Tongue (tissue), 2 donors: ENCODE results near the gene MRPS34. TPM values are rescaled to one million over a fixed set of nuclear protein-coding genes. Genes with fewer than 3 reads are reported as not detected.
"Not testable (repeated sequence)": the region's sequence is repeated elsewhere in the genome, so short reads cannot be mapped to it uniquely, and the experiment has no call there.

Experiments used
- DNase-seq: peaks from one replicate; pipeline ENCODE4 v3.0.0-alpha.2; 2015
- total RNA-seq: library from RNA; depleted of rRNA; stranded (reverse); fragments of >200 nt; gene quantifications from one replicate; pipeline ENCODE4 v1.2.3, GENCODE V29; 2014

The MRPS34 gene
- total RNA-seq, 1 donor from 2014 or later, result 41.5 TPM

- DNase-seq, result no peak
Measured at GRCh38 chr16:1749152-1750117, 23.5 kb downstream of the MRPS34 start.

DNA sequence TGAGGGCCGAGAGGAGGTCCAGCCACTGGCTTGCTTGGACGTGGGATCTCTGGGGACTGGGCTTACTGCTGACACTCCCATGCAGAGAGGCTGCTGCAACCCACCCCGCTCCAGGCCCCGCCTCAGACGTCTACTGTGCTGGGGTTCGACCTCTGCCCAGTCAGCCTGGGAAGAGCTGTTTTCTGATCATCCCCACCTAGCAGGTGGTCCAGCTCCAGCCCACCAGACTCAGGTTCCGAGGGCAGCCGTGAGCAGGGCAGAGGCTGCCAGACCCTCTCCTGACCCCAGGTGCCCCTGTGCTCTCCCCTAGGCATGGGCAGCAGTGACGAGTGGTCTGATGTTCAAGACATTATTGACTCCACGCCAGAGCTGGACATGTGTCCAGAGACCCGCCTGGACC, 25.0 kb downstream of the MRPS34 start:
- DNase-seq, result no peak

GRCh38 chr16:1746693-1747195, 26.2 kb downstream of the MRPS34 start:
- no peak for DNase-seq

DNA sequence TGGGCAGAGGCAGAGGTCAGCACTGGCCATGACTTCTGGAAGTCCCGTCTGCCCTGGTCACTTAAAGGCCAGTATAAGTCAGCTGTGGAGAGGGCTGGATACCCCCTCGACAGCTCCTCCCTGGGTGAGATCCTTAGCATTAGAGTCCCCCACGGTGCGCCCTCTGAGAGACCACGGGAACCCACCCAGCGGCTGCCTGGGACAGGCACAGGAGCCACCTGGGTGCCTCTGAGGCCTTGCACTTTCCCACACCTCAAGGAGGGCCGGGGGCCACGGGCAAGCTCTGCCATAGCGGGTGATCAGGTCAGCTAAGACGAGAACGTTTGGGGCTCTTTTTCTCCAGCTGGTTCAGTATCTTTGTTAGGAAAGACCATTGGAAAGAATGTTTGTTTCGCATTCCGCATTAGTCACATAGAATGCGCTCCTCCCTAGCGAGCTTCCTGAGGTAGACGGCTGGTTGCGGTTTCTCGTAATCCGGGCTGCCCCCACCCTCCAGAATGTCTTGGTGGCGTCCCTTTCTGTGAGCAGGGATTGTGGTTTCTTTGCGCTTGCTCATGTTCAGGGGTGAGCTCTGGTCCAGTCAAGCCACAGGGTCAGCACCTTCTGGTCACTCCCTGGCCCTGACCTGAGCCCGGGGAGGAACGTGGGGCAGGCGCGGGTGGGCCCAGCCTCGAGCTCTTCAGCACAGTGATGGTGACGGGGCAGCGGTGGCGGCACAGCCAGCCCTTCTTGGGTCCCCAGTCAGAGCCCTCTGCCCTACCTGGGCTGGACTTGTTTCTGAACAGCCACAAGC, 26.8 kb downstream of the MRPS34 start:
- peak; percentile 53 for DNase-seq

- DNase-seq, result no peak
Measured at GRCh38 chr16:1745181-1745899, 27.6 kb downstream of the MRPS34 start.

- no peak for DNase-seq
Measured at GRCh38 chr16:1744338-1744840, 28.5 kb downstream of the MRPS34 start.

DNA sequence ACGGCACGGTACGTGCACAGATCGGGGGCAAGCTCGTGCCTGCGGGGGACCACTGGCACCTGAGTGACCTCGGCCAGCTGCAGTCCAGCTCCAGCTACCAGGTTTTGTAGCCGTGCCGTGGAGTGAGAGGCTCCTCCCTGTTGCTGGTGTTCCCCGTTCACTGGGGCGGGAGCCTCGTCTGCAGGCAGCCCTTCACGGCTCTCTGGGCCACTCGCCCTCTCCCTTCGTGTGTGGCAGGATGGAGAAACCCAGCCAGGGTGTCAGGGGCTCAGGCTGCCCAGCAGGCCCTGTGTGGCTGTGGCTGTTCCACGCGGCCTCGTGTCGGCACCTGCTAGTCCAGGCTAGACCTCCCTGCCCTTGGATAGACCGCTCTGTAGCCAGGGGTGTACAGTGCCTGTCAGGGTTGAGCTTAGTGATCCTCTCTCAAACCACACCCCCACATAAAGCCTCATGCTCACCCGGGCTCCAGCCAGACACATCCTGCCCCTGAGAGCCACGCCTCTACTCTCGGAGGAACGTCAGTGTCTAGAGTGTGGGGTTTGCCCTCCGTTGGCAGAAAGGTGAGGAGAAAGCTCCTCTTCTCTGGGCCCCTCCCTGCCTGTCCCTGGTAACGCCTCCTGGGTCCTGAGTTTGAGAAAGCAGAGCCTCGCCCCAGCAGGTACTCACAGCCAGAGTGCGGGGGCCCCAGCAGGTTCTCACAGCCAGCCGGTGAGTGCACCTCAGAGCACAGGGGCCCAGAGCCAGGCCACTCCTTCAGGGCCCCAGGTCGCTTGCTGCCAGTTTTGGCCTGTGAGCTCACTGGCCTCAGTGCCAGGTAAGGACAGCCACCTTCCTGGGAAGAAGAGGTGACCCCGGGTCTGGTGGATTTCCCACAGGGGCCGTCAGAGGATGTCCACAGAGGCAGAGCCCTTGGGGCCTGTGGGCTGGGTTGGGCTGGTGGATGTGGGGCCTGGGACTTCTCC, 29.3 kb downstream of the MRPS34 start:
- DNase-seq, result no peak

- DNase-seq, result no peak
Measured at GRCh38 chr16:1741553-1742165, 31.3 kb downstream of the MRPS34 start.

- no peak for DNase-seq
Measured at GRCh38 chr16:1740781-1741490, 32.0 kb downstream of the MRPS34 start.

DNA sequence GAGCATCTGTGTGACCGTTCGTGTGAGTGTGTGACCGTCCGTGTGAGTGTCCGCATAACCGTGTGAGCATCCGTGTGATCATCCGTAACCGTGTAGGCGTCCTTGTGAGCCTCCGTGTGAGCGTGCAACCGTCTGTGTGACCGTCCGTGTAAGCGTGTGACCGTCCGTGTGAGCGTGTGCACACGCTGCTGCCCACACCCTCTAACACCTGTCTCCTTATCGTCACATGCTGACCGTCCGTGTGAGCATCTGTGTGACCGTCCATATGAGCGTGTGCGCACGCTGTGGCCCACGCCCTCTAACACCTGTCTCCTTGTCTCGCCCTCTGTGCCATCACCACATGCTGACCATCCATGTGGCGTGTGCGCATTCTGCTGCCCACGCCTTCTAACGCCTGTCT, 32.7 kb downstream of the MRPS34 start:
- no peak for DNase-seq

- no peak for DNase-seq
Measured at GRCh38 chr16:1734816-1735215, 38.1 kb downstream of the MRPS34 start.

DNA sequence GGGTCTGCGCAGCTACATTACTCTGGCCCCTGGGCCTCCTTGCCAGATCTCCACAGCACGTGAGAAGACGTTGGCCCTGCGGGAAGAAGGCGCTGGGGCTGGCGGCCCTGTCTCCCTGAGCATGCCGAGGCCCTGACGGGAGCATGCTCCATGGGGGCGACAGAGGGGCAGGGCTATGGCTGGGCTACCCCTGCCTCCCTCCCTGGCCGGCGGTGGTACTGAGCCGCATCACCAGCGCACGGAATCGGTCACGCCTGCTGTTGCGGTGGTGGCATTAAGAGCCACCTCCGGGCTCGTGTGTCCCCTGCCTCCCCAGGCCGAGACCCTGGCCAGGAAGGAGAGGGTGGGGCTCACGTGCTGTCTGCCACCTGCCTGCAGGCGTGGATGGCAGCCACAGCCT, 38.8 kb downstream of the MRPS34 start:
- DNase-seq, result no peak

- not testable (repeated sequence) for DNase-seq
Measured at GRCh38 chr16:1732551-1732987, 40.4 kb downstream of the MRPS34 start.

DNA sequence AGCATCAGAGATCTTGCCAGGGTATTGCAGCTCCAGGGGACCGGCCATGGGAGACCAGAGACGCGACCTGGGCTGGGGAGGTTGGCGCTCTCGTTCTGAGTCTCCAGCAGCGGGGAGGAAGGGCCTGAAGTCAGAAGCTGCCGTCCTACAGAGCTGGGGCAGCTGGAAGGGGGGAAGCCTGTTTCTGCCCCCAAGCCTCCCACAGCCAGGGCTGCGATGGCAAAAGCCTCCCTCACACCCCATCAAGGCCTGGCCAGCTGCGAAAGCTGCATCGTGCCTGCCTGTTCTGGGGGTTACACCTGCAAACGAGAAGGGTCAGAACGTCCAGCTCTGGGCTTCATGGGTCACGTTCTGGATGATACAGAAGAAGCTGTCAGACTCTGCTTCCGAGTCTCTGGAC, 40.9 kb downstream of the MRPS34 start:
- DNase-seq, result no peak

- DNase-seq, result no peak
Measured at GRCh38 chr16:1731603-1732002, 41.3 kb downstream of the MRPS34 start.

DNA sequence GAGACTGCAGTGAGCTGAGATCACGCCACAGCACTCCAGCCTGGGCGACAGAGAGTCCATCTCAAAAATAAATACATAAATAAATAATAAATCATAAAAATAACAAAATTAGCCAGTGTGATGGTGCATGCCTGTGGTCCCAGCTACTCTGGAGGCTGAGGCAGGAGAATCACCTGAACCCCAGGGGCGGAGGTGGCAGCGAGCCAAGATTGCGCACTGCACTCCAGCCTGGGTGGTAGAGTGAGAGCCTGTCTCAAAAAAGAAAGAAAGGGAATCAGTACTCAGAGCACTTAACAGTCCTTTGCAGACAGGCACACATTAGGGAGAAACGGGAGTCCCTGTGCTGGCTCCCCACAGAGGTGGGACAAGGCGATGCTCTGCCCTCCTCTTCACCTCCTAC, 41.9 kb downstream of the MRPS34 start:
- DNase-seq, result no peak

DNA sequence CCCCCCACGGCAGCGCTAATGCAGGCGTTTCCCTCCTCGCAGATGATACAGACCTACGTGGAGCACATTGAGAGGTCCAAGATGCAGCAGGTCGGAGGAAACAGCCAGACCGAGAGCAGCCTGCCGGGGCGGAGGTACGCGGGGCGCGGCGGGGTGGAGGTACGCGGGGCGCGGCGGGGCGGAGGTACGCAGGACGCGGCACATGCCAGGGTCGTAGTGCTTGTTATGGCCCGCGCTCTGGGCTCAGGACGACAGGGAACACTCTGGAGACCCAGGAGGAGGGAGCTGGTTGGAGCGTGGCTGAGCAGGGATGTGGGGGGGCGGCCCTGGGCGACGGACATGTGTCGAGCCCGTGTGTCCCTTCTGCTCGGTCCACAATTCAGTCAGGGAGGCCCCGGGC, 43.5 kb downstream of the MRPS34 start:
- DNase-seq, result no peak

DNA sequence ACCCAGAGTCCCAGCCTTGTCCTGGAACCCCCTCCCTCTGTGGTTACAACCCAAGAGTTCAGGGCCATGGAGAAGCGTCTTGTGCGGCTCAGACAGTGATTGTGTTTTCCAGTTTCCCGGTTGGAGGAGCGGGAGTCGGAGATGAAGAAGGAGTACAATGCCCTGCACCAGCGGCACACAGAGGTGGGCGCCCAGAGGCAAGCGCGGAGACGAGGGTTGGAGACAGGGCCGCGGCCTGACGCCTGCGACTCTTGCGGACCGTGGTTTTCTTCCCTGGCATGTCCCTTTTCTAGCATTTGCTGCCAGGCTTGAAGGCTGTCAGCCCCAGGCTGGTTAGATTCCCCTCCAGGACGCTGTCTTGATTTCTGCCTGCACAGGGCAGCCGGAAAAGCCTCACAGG, 43.9 kb downstream of the MRPS34 start:
- no peak for DNase-seq
